ENCODE results near the gene CA10.
A peak's percentile ranks its signal among the peaks of the same experiment; 100 is the strongest.

The CA10 gene

DNA sequence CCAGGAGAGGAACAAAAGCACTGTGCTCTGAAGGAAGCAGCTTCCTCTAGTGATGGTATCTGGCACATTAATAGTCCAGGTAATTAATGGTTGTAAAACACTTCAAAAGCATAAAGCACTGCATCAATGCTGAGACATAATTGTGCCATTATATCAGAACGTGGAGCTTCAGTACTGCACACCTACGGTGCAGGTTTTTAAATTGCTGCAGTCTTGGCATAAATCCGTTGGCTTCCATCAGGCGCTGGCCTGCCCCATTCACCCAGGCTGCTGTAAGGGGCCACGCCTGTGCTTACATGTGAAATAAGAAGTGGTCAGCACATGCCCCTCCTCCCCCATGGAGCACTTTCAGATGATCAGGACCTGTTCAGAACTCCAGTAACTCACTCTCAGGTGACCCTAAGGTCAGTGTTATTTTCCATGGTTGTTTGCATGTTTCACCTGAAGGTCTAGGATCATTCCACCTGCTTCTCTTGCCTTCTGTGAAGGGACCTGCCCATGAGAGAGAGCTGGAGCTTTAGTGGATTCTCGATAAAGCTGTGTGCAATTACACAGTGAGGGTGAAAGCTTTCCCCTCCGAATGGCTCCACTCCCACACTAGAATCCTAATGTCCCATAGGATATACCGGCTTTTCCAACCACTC lies 345.3 kb downstream of the CA10 start:
- DNase-seq = no peak

DNA sequence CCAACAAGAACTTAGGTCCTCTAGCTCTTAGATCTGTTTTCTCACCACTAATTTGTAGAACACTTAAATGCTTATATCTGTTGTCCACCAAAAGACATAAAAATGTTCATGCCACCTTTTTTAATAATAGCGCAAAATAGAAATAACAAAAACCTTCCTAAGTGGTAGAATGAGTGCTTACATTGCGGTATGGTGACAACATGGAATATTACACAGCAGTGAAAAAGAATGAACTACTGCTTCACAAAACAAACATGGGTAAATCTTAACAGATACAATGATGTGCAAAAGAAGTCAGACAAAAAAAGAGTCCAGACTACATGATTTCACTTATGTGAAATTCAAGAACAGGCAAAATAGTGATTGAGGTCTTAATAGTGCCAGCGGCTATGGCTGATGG lies 351.1 kb downstream of the CA10 start:
- no peak for DNase-seq

DNA sequence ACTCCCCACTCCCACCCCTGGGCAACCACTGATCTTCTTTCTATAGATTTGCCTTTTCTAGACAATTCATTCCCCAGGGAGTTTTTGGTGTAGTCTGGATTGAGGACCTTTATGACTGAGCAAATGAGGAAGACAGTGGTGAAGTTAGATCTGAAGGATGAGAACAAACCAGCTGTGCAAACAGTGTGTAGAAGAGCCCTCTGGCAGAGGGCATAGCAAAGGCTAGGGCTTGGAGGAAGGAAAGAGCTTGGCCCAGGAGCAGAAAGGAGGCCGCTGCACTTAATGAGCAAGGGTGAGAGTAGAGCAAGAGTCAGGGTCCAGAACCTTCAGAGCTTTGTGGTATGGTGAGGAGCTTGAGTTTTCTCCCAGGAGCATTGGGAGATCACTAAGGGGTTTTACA lies 352.7 kb downstream of the CA10 start:
- no peak for DNase-seq

DNA sequence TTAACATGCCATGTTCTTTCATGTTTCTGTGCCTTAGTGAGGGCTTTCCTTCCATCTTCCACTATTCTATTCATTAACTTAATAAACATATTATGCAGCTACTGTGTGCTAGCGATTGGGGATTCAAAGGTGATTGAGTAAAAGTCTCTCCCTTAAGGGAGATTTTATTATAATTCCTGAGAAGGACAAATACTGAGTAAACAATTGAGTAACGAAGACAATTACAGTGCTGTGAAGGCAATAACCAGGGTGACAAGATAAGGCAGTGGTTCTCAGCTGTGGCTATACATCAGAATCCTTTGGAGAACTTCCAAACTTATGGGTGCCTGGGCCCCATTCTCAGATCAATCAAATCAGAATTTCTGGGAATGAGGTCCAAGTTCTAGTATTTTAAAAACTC lies 353.3 kb downstream of the CA10 start:
- no peak for DNase-seq

DNA sequence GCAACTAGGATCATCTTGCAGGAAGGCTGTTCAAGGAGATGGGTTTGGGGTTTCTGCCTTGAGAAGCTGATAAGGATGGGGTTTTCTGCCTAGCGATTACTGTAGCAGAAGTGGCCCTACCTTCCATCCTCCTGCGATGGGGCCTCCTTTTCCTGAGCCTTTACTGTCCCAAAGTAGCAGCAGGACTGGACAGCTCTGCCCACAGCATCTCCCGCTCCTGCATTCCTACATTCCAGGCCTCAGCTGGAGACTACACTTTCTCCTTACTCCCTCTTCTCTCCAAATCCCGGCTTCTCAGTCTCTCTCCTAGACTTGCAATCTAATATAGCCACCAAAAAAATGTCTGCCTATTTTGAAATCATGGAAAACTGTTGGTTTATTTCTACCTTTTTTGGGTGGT lies 355.4 kb downstream of the CA10 start:
- no peak for DNase-seq

DNA sequence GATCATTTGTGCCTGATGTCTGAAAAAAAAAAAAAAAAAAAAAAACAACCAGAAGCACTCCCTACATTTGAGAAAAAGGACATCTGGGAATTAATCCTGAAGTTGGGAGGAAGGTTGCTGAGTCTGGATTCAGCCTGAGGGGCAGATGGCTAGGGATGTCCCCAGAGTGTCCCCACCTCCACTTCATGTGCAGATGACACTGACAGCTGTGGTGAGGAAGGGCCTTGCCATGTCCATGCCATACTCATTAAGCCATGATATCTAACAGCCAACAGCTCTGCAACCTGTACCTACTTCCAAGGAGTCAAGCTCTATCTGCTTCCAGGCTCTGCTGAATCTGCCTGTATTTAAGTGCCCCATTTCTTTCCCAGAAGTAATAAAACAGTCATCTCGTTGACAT lies 356.0 kb downstream of the CA10 start:
- no peak for DNase-seq

DNA sequence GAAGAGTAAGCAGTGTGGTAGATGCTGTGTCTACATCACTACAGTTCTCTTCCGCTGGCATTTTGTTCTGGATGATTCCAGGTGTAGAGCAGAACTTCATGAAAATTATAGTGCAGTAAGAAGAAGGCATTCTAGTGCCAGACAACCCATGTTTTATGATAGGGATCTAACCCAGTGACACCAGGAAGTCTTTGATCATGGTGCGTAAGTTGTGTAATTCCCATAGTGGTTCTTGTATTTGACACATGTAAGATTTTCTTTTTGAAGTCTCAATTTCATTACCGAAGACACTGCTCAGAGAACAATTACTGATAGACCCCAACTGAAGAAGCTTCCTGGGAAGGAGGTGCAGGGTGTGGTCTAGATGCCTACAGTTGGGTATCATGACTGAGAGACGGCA lies 356.9 kb downstream of the CA10 start:
- no peak for DNase-seq

DNA sequence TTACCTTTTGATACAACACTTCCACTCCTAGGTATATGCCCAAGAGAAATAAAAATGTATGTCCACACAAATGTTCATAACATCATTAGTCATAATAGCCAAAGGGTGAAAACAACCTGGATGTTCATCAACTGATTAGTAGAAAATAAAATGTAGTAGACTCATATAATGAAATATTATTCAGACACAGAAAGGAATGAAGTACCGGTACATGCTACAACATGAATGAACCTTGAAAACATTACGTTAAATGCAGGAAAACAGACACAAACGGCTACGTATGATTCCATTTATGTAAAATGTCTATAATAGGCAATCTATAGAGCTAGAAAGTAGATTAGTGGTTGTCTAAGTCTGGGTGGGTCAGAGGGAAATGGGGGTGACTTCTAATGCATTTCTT lies 358.5 kb downstream of the CA10 start:
- DNase-seq = no peak

DNA sequence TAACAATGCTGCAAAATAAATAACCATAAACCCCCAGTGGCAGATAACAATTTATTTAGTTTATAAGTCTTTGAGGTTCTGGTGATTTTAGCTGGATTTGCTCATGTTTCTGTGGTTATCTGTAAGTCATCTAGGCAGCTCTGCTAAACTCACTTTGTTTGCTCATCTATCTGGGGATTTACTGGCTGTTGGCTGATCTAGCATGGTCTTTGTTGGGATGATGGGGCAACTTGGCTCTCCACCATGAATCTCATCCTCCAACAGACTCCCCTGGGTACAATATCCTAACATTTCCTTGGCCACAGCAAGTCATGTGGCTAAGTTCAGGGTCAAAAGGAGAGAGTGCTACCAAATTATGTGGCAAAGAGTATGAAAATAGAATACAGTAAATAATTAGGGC lies 359.3 kb downstream of the CA10 start:
- no peak for DNase-seq

DNA sequence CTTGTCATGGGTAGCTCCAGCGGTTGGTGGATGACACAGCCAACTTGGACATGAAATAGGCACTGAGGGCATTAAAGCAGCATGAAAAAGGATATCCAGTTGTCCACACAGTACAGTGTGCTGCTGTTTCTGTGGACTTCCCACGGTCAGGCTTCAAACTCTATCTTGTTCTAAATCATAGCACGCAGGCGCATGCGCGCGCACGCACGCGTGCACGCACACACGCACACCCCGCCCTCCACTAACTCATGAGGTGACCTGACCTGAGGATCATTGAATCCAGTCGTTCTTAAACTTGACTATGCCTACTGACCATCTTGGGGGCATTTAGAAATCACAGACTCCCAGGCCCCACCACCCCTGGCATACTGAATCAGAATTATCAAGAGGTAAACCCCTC lies 361.4 kb downstream of the CA10 start:
- no peak for DNase-seq

DNA sequence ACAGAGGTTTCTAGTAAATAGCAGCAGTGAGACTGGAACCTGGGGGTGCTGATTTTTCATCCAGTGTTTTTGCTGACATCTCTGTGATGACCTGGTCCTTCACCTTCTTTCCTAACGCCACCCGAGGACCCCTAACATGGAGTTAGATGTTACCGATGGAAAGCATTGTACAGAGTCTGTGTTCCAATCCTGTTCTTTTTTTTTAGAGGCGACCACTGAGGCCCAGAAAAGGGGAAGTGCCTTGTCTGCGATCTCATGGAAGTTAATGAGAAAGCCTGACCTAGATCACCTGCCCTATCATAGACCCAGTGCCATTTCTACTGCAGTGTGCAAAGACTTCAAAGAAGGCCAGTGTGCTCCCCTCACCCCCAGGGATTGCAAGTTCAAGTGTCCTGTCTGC lies 362.5 kb downstream of the CA10 start:
- DNase-seq = no peak

DNA sequence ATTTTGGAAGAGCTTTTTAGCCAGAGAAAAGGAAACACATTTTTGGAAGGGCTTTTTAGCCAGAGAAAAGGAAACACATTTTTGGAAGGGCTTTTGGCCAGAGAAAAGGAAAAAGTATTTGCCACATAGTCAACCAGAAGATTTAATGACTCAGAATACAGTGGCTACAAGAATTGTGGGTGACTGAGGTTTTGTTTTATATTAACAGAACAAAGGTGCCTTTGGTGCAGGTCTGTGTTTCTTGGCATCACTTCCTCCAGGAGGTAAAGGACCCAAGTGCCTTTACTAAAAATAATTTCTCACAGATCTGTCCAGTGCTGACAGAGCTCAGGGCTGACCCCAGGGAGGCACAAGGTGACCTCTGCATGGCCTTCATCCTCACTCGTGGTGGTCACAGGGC lies 363.1 kb downstream of the CA10 start:
- DNase-seq = no peak

DNA sequence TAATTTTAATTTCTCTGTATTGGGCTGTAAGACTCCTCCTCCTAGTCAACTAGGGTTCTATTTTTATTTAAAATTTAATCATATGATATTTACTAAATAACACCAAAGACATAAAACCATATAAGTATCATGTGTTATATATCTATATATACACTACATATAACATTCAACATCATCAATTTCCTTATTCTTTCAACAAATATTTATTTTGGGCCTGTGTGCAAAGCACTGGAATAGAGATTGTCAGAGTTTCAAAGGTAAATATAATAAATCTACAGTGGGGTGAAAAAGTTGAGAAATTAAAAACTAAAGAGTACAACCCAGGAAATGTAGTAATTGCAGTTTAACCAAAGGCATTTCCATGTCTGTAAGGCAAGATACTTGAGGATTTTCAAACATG lies 364.0 kb downstream of the CA10 start:
- no peak for DNase-seq

DNA sequence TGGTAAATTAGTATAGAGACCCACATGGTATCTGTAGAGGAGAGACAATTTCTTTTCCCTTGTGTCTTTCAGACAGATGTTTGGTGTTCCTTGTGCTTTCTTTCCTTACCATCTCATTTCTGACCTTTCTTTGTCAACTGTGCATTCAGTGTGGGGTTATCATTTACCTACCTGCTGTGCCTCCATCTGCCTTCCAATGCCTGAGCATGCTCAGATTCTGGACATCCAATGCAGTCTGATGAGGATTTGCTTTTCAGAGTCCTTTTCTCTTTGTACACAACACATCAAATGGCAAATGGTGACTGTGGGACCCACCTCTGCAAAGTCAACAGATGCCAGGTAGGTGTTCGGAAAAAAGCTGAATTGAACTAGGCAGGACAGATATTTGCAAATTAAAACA lies 364.8 kb downstream of the CA10 start:
- no peak for DNase-seq

DNA sequence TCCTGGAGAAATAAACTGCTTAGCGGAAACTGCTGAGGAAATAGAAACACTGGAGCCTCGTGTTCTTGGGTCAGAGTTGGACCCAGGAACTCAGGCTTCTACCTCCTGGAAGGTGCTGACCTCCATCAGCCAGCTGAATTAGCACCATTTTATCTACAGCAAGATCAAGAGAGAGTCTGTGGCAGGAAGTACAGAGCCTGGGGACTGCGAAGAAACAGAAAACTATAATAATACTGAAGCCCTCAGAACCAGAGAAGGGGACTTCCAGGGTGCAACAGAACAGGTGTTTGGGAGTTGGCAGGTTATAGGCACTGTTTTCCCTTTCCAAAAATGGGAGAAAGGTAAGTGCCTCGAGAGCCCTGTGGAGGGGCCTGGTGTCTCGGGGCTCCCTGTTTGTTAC lies 379.7 kb downstream of the CA10 start:
- DNase-seq = no peak

DNA sequence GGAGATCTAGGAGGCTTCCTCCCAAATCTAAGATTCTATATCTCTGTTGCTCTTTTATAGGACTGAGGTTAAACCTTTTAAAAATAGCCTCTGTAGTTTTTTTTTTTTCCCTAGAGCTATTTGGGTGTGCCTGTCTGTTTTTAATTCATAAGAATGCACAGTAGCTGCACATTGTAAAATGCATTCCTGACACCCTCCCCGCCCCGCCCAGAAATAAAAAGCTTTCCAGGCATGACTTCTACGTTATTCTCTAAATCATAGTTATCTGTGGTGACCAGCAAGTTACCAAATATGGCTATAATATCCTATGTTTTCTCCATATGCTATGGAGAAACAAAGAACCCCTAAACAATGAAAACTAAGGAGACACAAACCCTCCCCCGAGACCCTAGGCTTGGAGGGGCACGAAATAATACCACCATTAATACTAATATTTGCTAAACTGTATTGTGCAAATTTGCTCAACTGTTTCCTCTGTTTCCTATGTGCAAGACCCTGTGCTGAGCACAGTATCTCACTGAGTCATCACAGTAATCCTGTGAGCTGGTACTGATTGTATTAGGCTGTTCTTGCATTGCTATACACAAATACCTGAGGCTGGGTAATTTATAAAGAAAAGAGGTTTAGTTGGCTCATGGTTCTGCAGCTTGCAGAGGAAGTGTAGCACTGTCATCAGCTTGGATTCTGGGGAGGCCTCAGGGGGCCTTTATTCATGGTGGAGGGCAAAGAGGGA lies 388.3 kb downstream of the CA10 start:
- DNase-seq = no peak

DNA sequence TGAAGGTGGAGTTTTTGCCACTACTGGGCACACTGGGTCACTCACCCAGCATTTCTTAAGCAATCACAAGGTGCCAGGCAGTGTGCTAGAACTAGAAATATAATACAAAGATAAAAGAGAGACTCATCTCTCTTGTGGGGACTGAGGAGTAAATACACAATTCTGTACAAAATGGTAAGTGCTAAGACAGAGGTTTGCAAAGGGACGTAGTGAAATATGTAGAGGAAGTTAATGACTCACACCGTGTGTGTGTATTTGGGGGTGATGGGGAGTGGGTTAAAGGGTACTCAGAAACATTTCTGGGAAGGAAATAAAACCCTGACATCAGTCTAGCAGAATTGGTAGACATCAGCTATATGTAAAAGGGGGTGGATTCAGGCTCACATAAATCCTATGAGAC lies 389.3 kb downstream of the CA10 start:
- DNase-seq = no peak

DNA sequence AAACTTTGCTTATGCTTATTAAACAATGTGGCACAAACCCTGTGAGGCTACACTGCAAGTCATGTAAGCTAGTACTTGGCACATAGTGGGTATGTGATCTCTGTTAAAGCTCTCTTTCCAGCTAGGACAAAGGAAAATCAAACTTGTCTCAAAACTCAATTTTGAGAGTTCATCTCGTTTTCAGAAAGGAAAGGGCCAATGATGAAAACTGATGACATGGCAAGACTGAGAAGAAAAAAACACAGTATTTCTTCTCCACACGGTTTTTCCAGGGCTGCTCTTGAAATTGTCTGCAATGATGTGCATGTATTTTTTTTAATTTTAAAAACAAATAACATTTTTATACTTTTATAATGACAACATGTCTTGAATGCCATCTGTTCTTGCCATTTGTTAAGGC lies 389.8 kb downstream of the CA10 start:
- no peak for DNase-seq

DNA sequence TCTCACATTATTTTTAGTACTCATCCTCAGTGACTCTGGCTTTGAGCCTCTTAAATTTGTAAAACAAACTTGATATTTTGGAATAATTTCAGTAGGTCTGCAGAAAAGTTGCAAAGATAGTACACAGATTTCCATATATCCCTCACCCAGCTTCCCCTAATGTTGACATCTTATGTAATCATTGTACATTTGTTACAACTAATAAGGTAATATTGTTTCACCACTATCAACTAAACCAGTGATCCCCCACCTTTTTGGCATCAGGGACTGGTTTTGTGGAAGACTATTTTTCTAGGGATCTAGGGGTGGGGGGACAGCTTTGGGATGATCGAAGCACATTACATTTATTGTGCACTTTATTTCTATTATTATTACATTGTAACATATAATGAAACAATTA lies 391.2 kb downstream of the CA10 start:
- DNase-seq = no peak

DNA sequence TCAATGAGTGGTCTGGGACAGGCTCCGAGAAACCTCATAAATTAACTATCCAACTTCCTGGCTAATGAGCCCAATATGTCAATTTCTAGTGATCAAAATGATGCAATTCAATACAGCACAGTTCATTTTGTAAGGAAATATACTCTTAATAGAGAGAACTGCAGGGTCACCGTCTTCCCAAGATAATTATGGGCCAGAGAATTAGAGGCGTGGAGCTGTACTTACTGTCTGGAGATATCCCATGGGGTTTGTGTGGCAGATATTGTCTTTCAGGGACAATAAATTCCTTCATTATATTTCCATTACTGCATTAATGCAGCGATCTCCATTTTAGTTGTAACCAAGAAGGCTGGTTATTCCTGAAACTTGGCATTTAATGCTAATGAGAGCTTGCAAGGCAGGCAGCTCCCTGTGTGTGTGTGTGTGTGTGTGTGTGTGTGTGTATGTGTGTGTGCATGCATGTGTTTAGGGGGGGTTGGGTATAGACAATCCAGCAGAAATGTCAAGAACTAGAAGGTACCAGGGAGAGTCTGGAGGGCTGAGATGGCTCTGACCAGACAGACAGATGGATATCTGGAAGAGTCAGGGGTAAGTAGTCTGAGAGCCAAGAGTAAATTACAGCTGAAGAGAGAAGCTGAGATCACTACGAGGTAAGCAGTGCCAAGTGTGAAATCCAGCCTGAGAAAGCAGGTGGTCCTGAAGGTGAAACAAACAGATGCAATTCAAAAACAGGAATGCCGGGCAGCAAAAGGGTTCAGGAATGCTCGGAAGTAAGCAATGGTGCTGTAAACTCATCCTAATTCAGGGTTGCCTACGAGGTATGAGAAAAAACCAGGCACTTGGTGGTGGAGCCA lies 393.0 kb downstream of the CA10 start:
- DNase-seq = no peak

DNA sequence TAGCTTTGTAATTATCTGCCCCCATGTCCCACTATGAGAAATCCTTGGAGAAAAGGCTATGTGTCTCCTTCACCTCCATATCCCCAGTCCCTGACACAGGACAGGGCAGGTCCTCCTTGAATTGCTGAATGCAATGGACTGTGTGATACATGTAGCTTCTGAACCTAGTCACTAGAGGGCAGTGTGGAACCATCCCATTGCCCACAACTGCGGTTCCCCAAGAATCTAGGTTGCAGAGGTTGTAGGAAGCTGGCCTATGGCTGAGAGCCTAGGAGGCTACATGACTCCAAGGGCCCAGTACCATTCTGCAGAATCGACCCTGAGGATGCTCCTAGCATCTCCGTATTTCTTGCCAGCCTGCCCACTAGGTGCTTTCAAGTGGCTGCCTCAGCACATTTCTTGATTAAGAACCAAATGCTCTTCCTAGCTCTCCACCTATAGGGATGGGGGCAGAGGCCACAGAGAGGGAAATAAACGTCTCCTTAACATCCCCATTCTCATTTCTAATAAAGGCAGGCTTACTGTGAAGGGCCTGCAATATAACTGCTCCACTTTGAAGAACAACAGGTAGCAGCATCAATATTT lies 394.0 kb downstream of the CA10 start:
- peak; percentile 68 for DNase-seq

DNA sequence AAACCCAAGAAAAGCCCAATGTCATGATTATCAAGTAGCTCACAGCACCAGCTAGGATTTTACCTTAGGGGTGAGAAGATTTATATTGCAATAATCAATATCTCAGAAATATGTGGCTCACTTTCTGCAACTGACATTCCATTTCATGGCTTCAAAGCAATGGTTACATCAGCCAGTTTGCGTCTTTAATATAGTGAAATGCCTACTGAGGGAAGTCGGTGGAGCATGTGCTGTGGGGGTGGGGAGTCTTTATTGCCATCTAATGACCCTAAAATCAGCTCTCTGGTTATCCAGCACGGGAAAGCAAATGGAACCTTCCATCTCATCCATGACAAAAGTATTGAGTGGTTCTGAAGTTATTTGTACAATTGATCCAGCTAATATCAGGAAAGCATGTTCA lies 395.5 kb downstream of the CA10 start:
- DNase-seq = no peak

DNA sequence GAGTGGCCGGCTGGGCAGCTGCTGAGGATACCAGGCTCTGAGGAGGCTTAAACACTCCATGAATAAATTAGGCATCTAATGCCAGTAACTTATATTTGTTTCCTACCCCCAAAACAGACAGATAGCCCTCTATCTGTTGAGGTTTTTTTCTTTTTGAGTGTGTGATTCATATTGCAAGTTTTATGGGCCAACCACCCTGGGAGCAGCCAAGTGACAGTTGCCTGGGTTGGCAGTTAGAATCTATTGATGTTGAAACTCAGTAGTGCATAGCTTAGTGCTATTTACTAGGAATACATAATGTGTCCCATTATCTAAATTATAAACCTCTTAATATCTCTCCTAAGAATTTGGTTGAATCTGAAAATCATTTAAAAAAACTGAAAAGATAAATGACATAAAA lies 397.4 kb downstream of the CA10 start:
- DNase-seq = no peak

DNA sequence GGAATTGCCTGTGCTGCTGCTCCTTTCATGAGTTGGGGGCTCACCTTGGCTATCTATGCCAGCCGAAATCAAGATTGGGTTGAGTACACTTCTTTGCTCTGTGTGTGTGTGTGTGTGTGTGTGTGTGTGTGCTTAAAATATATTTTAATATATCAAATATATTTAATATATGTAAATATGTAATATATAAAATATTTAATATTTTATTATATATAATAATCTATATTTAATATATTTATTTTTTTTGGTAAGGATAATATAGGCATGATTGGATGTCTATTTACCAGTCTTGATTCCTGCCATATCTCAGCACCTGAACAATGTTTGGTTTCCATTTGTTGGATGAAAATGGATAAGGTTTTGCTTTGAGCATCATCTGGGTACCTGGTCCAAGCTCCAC lies 399.3 kb downstream of the CA10 start:
- DNase-seq = no peak
